NCI-H2196 (cell line): ENCODE measurements around the gene RETREG2.
"Not testable (repeated sequence)": the region's sequence is repeated elsewhere in the genome, so short reads cannot be mapped to it uniquely, and the experiment has no call there.

Source experiments
- DNase-seq: peaks from one replicate; lab custom pipeline; 2025; ENCODE audit not compliant: unreplicated experiment; lab: John Stamatoyannopoulos, UW

RETREG2 gene

DNA sequence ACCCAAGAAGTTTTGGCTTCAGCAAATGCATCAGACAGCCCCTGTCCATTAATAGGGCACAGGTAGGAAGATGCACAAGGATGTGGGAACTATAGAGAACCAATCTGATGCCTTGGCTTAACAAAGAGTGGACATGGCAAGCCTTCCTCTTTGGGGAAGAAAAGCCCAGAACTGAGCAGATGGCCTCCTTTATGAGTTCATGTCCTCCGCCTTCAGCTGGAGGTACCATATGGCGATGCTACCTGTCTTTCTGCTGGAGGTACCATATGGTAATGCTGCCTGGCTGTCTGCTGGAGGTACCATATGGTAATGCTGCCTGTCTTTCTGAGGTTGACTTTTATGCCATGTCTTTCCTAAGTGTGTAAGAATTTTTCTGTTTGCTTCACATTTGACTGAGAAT, 6.0 kb downstream of the RETREG2 start:
- no peak for DNase-seq

- DNase-seq, result no peak
These were observed 8.8 kb downstream of the RETREG2 start for GRCh38 chr2:219186754-219187456.

- no peak for DNase-seq
These were observed 19.3 kb downstream of the RETREG2 start for GRCh38 chr2:219197388-219197787.

DNA sequence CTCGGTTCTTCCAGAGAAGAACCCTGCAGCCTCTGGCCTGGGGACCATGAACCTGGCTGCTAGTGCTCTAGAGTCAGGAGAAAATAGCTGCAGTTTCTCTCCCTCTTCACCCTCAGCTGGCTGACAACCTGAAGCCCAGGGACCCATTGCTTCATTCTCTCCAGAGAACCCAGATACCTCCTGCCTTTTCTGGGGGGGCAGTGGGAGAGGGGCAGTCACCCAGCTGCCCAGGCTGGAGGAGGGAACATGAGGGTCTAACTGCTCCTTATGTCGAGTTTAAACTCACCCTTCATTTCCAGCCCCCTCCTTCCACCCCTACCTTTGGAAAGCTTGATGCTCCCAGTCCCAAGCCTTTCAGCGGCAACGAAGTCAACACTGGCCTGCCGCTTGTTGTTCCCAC, 20.9 kb downstream of the RETREG2 start:
- no peak for DNase-seq

DNA sequence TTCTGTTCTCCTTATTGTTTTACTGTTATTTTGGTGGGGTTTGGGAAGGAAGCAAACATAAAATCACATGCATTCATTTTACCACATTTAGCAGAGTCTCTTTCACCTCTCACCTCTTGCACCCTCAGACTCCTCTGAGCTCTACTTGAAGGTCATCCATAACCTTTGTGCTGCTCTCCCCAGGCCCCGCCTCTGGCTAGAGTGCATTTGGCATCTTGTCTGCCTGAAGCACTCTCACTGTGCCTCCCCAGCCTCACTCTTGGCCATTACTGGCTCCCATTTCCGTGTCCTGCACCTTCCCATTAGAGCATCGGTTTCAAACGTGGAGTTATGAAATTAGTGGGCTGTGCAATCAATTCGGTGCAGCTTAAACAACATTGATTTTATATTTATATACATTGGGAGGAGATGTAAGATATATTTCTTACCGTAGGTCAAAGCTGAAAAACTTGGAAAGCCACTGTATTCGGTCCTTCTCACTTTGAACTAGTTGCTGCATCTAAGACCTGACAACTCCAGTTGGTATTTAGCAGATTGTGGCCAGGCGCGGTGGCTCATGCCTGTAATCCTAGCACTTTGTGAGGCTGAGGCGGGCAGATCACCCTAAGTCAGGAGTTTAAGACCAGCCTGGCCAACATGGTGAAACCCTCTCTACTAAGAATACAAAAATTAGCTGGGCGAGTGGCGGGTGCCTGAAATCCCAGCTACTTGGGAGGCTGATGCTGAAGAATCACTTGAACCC, 21.6 kb downstream of the RETREG2 start:
- no peak for DNase-seq

DNA sequence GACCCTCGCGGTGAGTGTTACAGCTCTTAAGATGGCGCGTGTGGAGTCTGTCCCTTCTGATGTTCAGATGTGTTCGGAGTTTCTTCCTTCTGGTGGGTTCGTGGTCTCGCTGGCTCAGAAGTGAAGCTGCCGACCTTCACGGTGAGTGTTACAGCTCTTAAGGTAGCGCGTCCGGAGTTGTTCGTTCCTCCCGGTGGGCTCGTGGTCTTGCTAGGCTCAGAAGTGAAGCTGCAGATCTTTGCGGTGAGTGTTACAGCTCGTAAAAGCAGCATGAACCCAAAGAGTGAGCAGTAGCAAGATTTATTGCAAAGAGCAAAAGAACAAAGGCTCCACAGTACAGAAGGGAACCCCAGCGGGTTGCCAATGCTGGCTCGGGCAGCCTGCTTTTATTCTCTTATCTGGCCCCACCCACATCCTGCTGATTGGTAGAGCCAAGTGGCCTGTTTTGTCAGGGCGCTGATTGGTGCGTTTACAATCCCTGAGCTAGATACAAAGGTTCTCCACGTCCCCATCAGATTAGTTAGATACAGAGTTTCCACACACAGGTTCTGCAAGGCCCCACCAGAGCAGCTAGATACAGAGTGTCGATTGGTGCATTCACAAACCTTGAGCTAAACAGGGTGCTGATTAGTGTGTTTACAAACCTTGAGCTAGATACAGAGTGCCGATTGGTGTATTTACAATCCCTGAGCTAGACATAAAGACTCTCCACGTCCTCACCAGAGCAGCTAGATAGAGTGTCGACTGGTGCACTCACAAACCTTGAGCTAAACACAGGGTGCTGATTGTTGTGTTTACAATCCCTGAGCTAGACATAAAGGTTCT, 22.6 kb downstream of the RETREG2 start:
- not testable (repeated sequence) for DNase-seq

DNA sequence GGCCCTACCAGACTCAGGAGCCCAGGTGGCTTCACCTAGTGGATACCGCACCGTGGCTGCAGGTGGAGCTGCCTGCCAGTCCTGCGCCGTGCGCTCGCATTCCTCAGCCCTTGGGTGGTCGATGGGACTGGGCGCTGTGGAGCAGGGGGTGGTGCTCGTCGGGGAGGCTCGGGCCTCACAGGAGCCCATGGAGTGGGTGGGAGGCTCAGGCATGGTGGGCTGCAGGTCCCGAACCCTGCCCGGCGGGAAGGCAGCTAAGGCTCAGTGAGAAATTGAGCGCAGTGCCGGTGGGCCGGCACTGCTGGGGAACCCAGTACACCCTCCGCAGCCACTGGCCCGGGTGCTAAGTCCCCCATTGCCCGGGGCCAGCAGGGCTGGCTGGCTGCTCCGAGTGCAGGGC, 23.3 kb downstream of the RETREG2 start:
- not testable (repeated sequence) for DNase-seq

- DNase-seq, result no peak
These were observed 26.5 kb downstream of the RETREG2 start for GRCh38 chr2:219204425-219205164.

GRCh38 chr2:219205165-219205538, 27.1 kb downstream of the RETREG2 start:
- DNase-seq, result no peak

DNA sequence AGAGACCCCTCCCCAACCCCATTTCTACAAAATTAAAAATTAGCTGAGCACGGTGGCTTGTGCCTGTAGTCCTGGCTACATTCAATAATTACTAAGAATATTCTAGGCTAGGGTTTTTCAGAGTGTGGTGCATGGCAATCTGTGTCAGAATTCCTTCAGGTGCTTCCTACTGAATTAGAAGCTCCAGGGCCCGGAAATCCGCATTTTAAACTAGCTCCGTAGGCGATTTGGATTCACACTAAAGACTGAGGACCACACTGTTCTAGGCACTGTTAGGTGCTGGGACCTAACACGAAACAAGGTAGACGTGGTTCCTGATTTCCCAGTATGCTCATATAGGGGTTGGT, 27.9 kb downstream of the RETREG2 start:
- DNase-seq, result no peak

DNA sequence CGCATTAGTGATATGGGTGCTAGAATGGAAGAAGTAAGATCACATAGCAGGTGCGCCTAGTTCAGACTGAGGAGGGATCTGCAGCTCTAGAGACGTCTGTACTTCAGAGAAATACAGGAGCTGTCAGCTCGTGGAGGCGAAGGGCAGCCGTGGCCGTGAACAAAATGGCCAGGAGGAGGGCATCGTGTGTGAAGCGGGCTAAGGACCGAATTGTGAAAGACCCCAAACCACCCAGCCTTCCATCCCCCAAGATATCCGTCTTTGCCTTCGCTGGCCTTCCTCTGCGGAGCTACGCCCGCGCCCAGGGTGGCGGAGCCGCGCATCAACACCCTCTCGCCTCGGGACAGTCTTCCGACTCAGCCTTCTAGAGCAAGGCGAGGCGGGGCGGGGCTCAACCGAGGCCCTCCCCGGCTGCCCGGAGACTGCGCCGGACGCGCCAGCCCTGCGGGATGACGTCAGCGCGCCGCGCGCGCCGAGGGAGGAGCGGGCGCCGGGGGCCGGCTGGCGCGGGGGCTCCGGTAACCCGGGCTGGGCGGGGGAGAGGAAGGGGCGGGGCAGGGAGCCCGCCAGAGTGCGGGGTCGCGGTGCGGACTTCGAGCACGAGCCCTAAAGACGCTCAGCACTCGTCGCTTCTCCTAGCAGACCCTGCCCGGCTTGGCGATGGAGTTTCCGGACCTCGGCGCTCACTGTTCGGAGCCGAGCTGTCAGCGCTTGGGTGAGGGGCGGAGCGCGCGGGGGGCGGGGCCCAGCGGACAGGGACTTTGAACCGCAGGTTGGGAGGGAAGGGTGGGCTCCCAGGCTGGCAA, 28.5 kb downstream of the RETREG2 start, which contains the start of gene ZFAND2B:
TSS of gene ZFAND2B (plus strand) at position 455 of the 806 bp plus-strand sequence. CDS start at position 661, 206 bp downstream.
- peak; percentile 94 for DNase-seq

GRCh38 chr2:219207134-219207883, 29.2 kb downstream of the RETREG2 start:
- no peak for DNase-seq

GRCh38 chr2:219207884-219208740, 30.0 kb downstream of the RETREG2 start:
- DNase-seq, result no peak

GRCh38 chr2:219209236-219210195, 31.4 kb downstream of the RETREG2 start:
- DNase-seq, result no peak

GRCh38 chr2:219210196-219210885, 32.3 kb downstream of the RETREG2 start:
- DNase-seq, result no peak

- no peak for DNase-seq
These were observed 32.8 kb downstream of the RETREG2 start for GRCh38 chr2:219210886-219211362.

- no peak for DNase-seq
These were observed 34.9 kb downstream of the RETREG2 start for GRCh38 chr2:219213026-219213415.
